NOMO-1 (cell line): ENCODE data around the gene ZNF764.
A peak's percentile ranks its signal among the peaks of the same experiment; 100 is the strongest.
"Not testable (repeated sequence)": the region's sequence is repeated elsewhere in the genome, so short reads cannot be mapped to it uniquely, and the experiment has no call there.

Experiments
- DNase-seq, 2 experiments: peaks; one replicate each; lab custom pipeline; 2025; ENCODE audit not compliant: unreplicated experiment in 2 of 2; lab: John Stamatoyannopoulos, UW

Gene ZNF764

DNA sequence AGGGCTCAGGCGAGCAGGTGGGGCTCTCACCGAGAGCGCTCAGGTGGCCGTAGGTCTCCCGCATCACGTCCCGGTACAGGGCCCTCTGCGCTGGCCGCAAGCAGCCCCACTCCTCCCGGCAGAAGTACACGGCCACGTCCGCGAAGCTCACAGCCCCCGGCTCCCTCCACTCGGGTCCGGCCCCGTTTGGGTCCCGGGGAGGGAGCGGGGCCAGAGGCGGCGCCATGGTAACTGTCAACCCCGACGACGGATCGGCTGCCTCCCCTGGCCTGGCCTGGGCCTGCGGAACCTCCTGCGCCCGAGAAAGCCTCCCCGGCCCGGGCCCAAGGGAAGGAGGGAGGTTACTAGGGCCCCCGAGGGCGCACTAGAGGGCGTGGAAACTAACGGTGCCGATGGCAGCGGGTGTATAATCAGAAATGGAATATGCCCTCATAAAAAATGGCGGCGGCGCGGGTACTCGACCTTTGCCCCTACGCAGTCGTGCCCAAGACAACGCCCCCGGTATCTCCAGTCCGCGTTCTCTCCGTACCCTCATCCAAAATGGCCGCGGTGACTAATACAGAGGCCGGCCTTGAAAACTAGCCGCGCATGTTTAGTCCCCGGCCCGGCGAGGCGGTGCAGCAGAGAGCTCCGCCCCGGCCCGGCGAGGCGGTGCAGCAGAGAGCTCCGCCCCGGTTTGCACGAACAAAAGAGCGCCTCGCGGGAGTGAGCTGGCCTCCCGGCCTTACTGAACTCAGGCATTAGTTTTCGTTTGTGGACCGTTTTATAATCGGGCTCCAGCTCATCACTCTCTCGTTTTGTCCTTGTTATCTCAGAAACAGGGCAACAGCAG is at the start of gene ZNF764:
Gene ZNF764 (minus strand): TSS at position 418 of the 832 bp plus-strand sequence. CDS start 192 bp downstream, at position 226.
- peak; percentile 97 to 98 for DNase-seq

- no peak for DNase-seq
These were observed 47.8 kb upstream of the ZNF764 start for GRCh38 chr16:30606004-30606403.

DNA sequence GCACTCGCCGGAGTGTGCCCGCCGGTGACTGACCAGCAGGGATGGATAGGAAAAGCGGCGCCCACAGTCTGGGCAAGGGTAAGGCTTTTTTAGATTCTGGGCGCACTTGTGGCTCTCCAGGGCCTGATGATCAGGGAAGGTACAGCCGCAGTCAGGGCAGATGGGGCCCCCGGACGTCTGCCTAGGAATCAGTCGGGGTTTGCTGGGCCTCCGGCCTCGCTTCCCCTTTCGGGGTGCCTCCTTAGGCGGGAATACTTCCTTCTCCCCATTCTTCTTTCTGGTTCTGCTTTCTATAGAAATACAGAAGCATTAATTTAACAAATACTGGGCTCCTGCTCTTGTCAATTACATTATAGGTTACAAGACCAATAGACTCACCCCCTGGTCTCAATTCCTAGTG is 47.0 kb upstream of the ZNF764 start:
- peak; percentile 42 to 61 for DNase-seq

GRCh38 chr16:30604316-30604947 is 46.3 kb upstream of the ZNF764 start:
- no peak for DNase-seq

DNA sequence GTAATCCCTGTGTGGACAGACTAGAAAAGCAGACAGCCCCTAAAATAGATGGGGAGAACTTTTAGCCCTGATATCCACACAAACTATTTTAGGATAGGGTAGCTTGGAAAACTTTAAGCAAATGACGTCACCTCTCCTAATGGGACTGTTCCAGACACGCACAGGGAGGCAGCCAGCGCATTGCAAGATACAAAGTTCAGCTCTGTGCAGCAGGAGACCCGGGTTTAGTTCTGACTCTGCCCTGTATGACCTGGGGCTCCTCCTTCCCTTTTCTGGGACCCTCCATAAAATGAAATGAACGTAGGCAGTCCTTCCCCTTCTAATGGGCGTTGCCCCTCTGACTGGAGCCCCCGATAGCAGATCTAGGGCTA is 45.8 kb upstream of the ZNF764 start:
- DNase-seq = no peak

DNA sequence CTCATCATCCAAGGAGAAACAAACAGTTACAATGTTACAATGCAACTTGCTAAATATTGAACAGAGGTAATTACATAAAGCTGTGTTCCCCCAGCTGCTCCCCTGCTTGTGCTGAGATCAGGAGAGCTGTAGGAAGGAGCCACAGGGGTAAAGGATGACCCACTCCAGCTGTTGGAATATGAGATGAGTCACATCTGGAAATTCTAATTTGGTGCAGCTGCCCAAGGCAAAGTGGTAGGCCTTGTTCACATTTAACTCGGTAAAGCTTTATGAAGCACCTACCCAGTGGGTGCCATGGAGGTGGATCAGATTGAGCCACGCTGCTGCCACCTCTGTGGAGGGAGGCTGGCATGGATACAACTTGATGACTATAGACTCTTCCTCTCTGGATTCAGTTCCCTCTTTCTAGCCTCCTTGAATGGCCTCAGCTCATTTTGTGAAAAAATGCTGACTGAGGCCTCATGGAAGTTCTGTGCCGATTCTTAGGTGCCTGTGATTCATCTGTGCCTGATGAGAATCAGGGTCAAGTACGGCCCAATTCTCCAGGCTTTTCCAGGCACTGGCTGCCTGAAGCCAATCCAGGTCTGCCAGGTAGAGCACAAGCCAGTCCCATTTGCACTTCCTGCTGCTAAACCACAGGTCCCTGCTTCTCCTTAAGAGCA is 44.6 kb upstream of the ZNF764 start:
- DNase-seq = peak; percentile 14 to 28

GRCh38 chr16:30601966-30602365 is 43.8 kb upstream of the ZNF764 start:
- DNase-seq = peak; percentile 28 to 33

DNA sequence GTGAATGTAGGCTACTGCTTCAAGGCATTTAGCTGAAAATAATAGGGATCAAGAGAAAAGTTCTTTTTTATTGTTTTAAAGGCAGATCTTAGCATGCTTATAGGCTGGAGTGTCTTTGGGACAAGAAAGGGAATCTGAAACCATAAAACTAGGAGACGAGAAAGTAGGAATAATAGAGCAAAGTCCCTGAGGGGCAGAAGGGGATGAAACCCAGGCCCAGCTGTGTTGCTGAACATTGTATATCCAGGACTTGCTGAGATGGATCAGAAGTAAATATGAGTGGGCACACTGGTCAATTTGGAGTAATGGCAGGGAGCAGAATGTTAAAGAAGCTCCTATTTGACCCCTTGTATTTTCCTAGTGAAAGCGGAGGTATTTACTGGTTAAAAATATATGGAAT is 42.8 kb upstream of the ZNF764 start:
- DNase-seq = no peak

DNA sequence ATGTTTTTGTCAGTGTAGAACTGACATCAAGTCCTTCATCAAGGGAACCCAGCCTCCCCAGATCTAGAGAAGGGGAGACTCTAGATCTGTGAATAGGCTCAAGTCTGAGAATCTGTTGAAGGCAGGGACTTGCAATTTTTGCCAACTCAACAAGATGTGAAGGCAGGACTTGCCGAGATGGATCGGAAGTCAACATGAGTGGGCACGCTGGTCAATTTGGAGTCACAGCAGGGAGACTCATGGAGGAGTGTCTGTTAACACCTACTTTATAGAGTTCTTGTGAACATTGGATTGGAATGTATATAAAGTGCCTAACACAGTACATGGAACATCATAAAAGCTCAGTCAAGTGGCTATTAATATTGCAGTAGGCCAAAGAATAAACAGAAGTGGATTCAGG is 42.0 kb upstream of the ZNF764 start:
- no peak for DNase-seq

- no peak for DNase-seq
These were observed 34.7 kb upstream of the ZNF764 start for GRCh38 chr16:30592871-30593270.

DNA sequence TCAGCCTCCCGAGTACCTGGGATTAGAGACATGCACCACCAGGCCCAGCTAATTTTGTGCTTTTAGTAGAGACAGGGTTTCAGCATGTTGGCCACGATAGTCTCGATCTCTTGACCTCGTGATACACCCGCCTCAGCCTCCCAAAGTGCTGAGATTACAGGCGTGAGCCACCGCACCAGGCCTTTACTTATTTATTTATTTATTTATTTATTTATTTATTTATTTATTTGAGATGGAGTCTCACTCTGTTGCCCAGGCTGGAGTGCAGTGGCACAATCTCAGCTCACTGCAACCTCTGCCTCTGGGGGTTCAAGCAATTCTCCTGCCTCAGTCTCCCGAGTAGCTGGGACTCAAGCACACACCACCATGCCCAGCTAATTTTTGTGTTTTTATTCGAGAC is 32.7 kb upstream of the ZNF764 start:
- DNase-seq = not testable (repeated sequence)

DNA sequence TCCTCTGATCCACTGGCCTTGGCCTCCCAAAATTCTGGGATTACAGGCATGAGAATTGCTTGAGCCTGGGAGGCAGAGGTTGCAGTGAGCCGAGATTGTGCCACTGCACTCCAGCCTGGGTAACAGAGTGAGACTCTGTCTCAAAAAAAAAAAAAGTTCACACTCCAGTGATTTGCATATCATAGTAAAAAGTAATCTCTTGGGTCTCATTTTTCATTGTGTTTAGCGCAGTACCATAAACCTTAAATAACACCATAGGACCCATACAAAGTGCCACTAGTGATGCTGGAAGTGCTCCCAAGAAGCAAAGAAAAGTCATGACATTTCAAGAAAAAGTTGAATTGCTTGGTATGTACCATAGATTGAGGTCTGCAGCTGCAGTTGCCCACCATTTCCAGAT is 31.4 kb upstream of the ZNF764 start:
- DNase-seq = not testable (repeated sequence)

DNA sequence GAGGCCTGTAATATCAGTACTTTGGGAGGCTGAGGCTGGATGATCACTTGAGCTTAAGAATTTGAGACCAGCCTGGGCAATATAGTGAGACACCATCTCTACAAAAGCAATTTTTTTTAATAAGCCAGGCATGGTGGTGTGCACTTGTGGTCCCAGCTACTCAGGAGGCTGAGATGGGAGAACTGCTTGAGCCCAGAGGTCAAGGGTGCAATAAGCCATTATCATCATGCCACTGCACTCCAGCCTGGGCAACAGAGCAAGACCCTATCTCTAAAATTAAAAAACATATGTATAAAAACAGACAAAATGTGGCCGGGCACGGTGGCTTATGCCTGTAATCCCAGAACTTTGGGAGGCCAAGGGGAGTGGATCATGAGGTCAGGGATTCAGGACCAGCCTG is 30.5 kb upstream of the ZNF764 start:
- DNase-seq = no peak

- DNase-seq = peak; percentile 94 to 98
These were observed 27.4 kb upstream of the ZNF764 start, which contains the start of gene ZNF785 for GRCh38 chr16:30585400-30586191. Gene ZNF785 (minus strand): TSS chr16:30585697. CDS start chr16:30585611, 86 bp downstream.

- DNase-seq = peak in 1 of 2 experiments; percentile 27
These were observed 26.8 kb upstream of the ZNF764 start for GRCh38 chr16:30585022-30585399.

DNA sequence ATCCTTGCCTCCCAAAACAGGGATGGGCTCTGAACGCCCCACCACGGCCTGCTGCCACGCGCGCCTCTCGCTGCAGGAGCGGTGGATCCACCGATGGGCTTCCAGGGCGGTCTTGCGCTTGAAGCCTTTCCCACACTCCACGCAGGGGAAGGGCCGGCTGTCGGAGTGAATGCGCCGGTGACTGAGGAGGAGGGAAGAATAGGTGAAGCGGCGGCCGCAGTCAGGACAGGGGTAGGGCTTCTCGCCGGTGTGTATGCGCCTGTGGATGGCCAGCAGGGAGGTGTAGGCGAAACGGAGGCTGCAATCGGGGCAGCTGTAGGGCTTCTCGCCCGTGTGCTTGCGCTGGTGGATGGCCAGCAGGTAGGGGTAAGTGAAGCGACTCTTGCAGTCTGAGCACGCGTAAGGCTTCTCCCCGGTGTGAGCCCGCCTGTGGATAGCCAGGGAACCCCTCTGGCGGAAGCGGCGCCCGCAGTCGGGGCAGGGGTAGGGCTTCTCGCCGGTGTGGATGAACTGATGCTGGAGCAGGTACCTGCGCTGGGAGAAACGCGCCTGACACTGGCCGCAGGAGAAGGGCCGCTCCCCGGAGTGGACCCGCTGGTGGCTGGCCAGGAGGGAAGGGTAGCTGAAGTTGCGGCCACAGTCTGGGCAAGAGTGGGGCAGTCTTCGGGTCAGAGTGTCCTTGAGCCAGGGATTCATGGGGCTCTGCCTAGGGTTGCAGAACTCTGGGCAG is 24.6 kb upstream of the ZNF764 start:
- DNase-seq = no peak

DNA sequence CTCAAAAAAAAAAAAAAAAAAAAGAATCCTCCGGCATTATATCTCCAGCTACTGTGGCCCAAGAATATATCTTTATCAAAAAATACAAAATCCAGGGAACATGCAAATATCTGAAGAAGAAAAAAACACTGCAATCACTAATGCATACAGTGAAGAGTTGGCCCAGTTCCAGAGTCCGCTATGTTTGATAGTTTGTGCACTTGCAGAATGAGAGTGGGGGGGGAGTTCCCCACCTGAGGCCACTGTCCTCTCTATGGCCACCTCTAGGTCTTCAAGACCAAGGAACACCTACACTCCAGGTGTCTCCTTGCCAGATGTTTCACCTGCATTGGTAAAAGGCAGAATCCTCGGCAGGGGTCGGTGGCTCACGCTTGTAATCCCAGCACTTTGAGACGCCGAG is 23.3 kb upstream of the ZNF764 start:
- no peak for DNase-seq

DNA sequence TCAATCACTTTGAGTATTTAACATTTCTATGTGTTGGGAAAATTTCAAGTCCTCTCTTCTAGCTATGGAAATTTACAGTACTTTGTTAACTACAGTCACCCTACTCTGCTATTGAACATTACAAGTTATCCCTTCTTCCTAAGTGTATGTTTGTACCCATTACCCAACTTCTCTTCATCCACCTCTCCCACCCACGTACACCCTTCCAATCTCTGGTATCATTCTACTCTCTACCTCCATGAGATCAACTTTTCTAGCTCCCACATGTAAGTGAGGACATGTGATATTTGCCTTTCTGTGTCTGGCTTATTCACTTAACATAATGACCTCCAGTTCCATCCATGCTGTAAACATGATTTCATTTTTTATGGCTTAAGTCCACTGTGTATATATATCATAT is 16.5 kb upstream of the ZNF764 start:
- DNase-seq = no peak

GRCh38 chr16:30571445-30572322 is 13.5 kb upstream of the ZNF764 start, which contains the start of gene ZNF688:
Gene ZNF688 (minus strand): TSS chr16:30571714. CDS start chr16:30571629, 85 bp downstream.
- DNase-seq = peak; percentile 97 to 99
